GM08714 (cell line): Measurements from ENCODE around the gene PIH1D1.
"Not testable (repeated sequence)": the region's sequence is repeated elsewhere in the genome, so short reads cannot be mapped to it uniquely, and the experiment has no call there.

Experiments used
- H3K4me3 ChIP-seq: fragments of 200-500 bp; sonication (Bioruptor generic); 2 replicates; pipeline ENCODE4 v1.5.1; 2014; ENCODE audit warnings: mild to moderate bottlenecking, low read length, inconsistent platforms
- ZNF274 ChIP-seq: IDR thresholded peaks from 2 replicates; pipeline ENCODE4 v1.6.1; 2012; ENCODE audit warnings: mild to moderate bottlenecking, low read depth, low read length

PIH1D1 gene

GRCh38 chr19:49453013-49453756 lies 1.6 kb upstream of the PIH1D1 start, which contains the start of gene ALDH16A1:
Gene ALDH16A1 (plus strand): TSS chr19:49453225. CDS start chr19:49453332, 107 bp downstream.
- TF ChIP-seq ZNF274 = no peak
- H3K4me3 ChIP-seq = peak within 1 kb of the TSS; percentile 80

GRCh38 chr19:49450405-49450804 lies 1.2 kb downstream of the PIH1D1 start:
- TF ChIP-seq ZNF274 = no peak
- H3K4me3 ChIP-seq = peak overlapping the region; percentile 90

- no peak for TF ChIP-seq ZNF274
Measured at GRCh38 chr19:49448432-49448786, 3.2 kb downstream of the PIH1D1 start.

GRCh38 chr19:49447485-49448431 lies 3.9 kb downstream of the PIH1D1 start:
- no peak overlapping the region for H3K4me3 ChIP-seq
- TF ChIP-seq ZNF274 = no peak

More at GRCh38 chr19:49448432-49448786, 3.2 kb downstream of the PIH1D1 start:
- no peak overlapping the region for H3K4me3 ChIP-seq

GRCh38 chr19:49445997-49446396 lies 5.6 kb downstream of the PIH1D1 start:
- H3K4me3 ChIP-seq = no peak overlapping the region
- TF ChIP-seq ZNF274 = no peak

GRCh38 chr19:49444100-49444700 lies 7.4 kb downstream of the PIH1D1 start:
- not testable (repeated sequence) for H3K4me3 ChIP-seq

GRCh38 chr19:49443366-49444099 lies 8.1 kb downstream of the PIH1D1 start:
- TF ChIP-seq ZNF274 = no peak
- H3K4me3 ChIP-seq = peak overlapping the region; percentile 57; the same call in 1 of the 2 replicates

GRCh38 chr19:49442771-49443365 lies 8.7 kb downstream of the PIH1D1 start:
- H3K4me3 ChIP-seq = peak overlapping the region; percentile 57; the same call in 1 of the 2 replicates
- no peak for TF ChIP-seq ZNF274

GRCh38 chr19:49442354-49442753 lies 9.3 kb downstream of the PIH1D1 start:
- no peak for TF ChIP-seq ZNF274
- H3K4me3 ChIP-seq = no peak overlapping the region

GRCh38 chr19:49441960-49442350 lies 9.7 kb downstream of the PIH1D1 start:
- H3K4me3 ChIP-seq = no peak overlapping the region
- no peak for TF ChIP-seq ZNF274

GRCh38 chr19:49441210-49441959 lies 10.2 kb downstream of the PIH1D1 start, which contains the start of gene SLC17A7:
Gene SLC17A7 (minus strand): TSS chr19:49441527. CDS start chr19:49441379, 148 bp downstream.
- H3K4me3 ChIP-seq = no peak within 1 kb of the TSS
- no peak for TF ChIP-seq ZNF274

- no peak overlapping the region for H3K4me3 ChIP-seq
- no peak for TF ChIP-seq ZNF274
Measured at GRCh38 chr19:49440439-49441209, 11.0 kb downstream of the PIH1D1 start.
